K562 (cell line): ENCODE measurements around the gene GSX2. TPM values are rescaled to one million over a fixed set of nuclear protein-coding genes. Genes with fewer than 3 reads are reported as not detected.

ENCODE experiments used
- ATAC-seq: fragments of 200-7000 bp; cut with Tn5 transposase; 3 replicates; pipeline ENCODE4 v1.9.1; 2020; ENCODE audit warnings: moderate library complexity
- BruUV-seq: library from RNA; stranded (reverse); fragments of 400-500 nt; replicated peaks from 2 replicates; lab custom pipeline; 2021; lab: Mats Ljungman, UMichigan
- CTCF ChIA-PET: fragments of 300-600 bp; formaldehyde crosslinking; extraction: SDS; loops from one replicate; lab custom pipeline; 2021; ENCODE audit warnings: low intra/inter-chr PET ratio; lab: Yijun Ruan, JAX
- POLR2A ChIA-PET: fragments of 300-600, 350-650 bp; sonication (Branson Sonifier 250); formaldehyde crosslinking; extraction: SDS; loops from one replicate; lab custom pipeline; 2021; ENCODE audit warnings: antibody characterized with exemption, inconsistent platforms; lab: Yijun Ruan, JAX
- DNase-seq, 4 experiments: peaks; one replicate each; pipeline versions ENCODE4 v3.0.0 to v3.0.0-alpha.2; 2011 to 2018; ENCODE audit warnings: low spot score in 3 of 4, mixed read lengths in 3 of 4; ENCODE audit errors: extremely low read depth in 1 of 4
- FAIRE-seq: peaks from 2 replicates; lab custom pipeline; 2011; peaks lifted over from hg19 to GRCh38; lab: Jason Lieb, UNC
- H2AFZ ChIP-seq: 2 replicates; pipeline ENCODE4 v1.6.0; 2011; ENCODE audit warnings: low read depth, low read length, control low read depth, inconsistent platforms
- H3K27ac ChIP-seq: fragments of 200-600 bp; 3 replicates; pipeline ENCODE4 v1.8.0; 2011; ENCODE audit warnings: low read depth, mild to moderate bottlenecking, control low read depth, inconsistent platforms, low read length, moderate library complexity, mixed read lengths; ENCODE audit errors: extremely low read depth
- H3K27me3 ChIP-seq, 2 experiments: fragments of 300-600 bp in 1 of 2; 2 replicates in 1 of 2; 3 replicates in 1 of 2; pipeline versions ENCODE4 v1.6.0 to v1.8.0; 2011; ENCODE audit warnings: inconsistent platforms in 2 of 2, low read length in 2 of 2, mild to moderate bottlenecking in 1 of 2, mixed read lengths in 1 of 2, moderate library complexity in 1 of 2; ENCODE audit not compliant: control insufficient read depth in 2 of 2, insufficient read depth in 2 of 2
- H3K36me3 ChIP-seq: fragments of 300-600 bp; 3 replicates; pipeline ENCODE4 v1.8.0; 2011; ENCODE audit warnings: mild to moderate bottlenecking, low read length, inconsistent platforms; ENCODE audit not compliant: control insufficient read depth, insufficient read depth
- H3K4me1 ChIP-seq, 2 experiments: fragments of 200-600 bp in 1 of 2; replicated peaks in 1 of 2; 2 replicates in 1 of 2; 3 replicates in 1 of 2; pipeline versions ENCODE4 v1.5.1 to v1.8.0; 2011; ENCODE audit warnings: inconsistent platforms in 2 of 2, low read length in 2 of 2, mild to moderate bottlenecking in 1 of 2, mixed read lengths in 1 of 2, moderate library complexity in 1 of 2; ENCODE audit not compliant: control insufficient read depth in 2 of 2, insufficient read depth in 2 of 2
- H3K4me2 ChIP-seq: 2 replicates; pipeline ENCODE4 v1.6.1; 2011; ENCODE audit warnings: low read length, control low read depth, inconsistent platforms, mixed read lengths; ENCODE audit not compliant: insufficient read depth
- H3K4me3 ChIP-seq: fragments of 200-600 bp; sonication (generic), shearing (Covaris generic); 2 replicates; pipeline ENCODE4 v1.5.1; 2016; ENCODE audit warnings: control low read depth, inconsistent platforms
- H3K79me2 ChIP-seq: fragments of 200-600 bp; 3 replicates; pipeline ENCODE4 v1.8.0; 2011; ENCODE audit warnings: low read length, inconsistent platforms; ENCODE audit not compliant: control insufficient read depth, insufficient read depth
- H3K9ac ChIP-seq, 2 experiments: 2 replicates each; pipeline versions ENCODE4 v1.6.0 to v1.6.1; 2011; ENCODE audit warnings: low read depth in 2 of 2, low read length in 2 of 2, control low read depth in 1 of 2, inconsistent platforms in 1 of 2, mild to moderate bottlenecking in 1 of 2, mixed read lengths in 1 of 2; ENCODE audit not compliant: insufficient read depth in 1 of 2
- H3K9me1 ChIP-seq: one replicate; pipeline ENCODE4 v1.6.0; 2011; ENCODE audit warnings: inconsistent platforms, mild to moderate bottlenecking, low read length, moderate library complexity; ENCODE audit not compliant: control insufficient read depth, insufficient read depth
- H3K9me3 ChIP-seq: replicated peaks from 2 replicates; pipeline ENCODE4 v1.5.1; 2011; ENCODE audit warnings: low read depth, low read length, inconsistent platforms; ENCODE audit not compliant: control insufficient read depth, insufficient read depth
- H4K20me1 ChIP-seq: replicated peaks from 2 replicates; pipeline ENCODE4 v1.6.1; 2011; ENCODE audit warnings: low read length, inconsistent platforms, mixed read lengths; ENCODE audit not compliant: control insufficient read depth, insufficient read depth
- ATF3 ChIP-seq, 2 experiments: fragments of 450-650 bp in 1 of 2; sonication (generic) in 1 of 2; formaldehyde crosslinking in 1 of 2; IDR thresholded peaks in 1 of 2; conservative IDR thresholded peaks in 1 of 2; 2 replicates each; pipeline versions ENCODE4 v1.6.1 to v1.8.1; 2016 to 2023; ENCODE audit warnings: mild to moderate bottlenecking in 2 of 2, moderate library complexity in 2 of 2, inconsistent platforms in 1 of 2, missing genetic modification reagents in 1 of 2
- CAMTA2 ChIP-seq: fragments of 250-450 bp; sonication (Bioruptor Pico); conservative IDR thresholded peaks from 2 replicates; pipeline ENCODE4 v1.5.1; 2022
- CEBPG ChIP-seq, 3 experiments: fragments of 200-800 bp in 1 of 3; sonication (Bioruptor generic) in 1 of 3; sonication (generic) in 1 of 3; formaldehyde crosslinking in 1 of 3; IDR thresholded peaks in 2 of 3; conservative IDR thresholded peaks in 1 of 3; 2 replicates each; pipeline versions ENCODE4 v1.6.1 to v1.8.0; 2016 to 2022; ENCODE audit warnings: missing compliant biosample characterization in 2 of 3, missing genetic modification characterization in 2 of 3, mild to moderate bottlenecking in 1 of 3, missing genetic modification reagents in 1 of 3
- HDAC1 ChIP-seq, 2 experiments: fragments of 450-650 bp; IDR thresholded peaks; 2 replicates each; pipeline ENCODE4 v1.6.1; 2016 to 2017; ENCODE audit warnings: inconsistent platforms in 1 of 2, mild to moderate bottlenecking in 1 of 2, moderate library complexity in 1 of 2
- HEY1 ChIP-seq: fragments of 250-450 bp; sonication (Bioruptor Pico); IDR thresholded peaks from 2 replicates; pipeline ENCODE4 v1.5.0; 2020; ENCODE audit warnings: mild to moderate bottlenecking, moderate library complexity, borderline replicate concordance
- JUN ChIP-seq, 2 experiments: sonication (generic) in 1 of 2; formaldehyde crosslinking in 1 of 2; IDR thresholded peaks; 2 replicates each; pipeline versions ENCODE4 v1.6.1 to v1.8.0; 2012 to 2022; ENCODE audit warnings: borderline replicate concordance in 2 of 2, mild to moderate bottlenecking in 2 of 2, improper control_type of control experiment in 1 of 2, low read depth in 1 of 2, low read length in 1 of 2, missing genetic modification reagents in 1 of 2
- PML ChIP-seq: IDR thresholded peaks from 2 replicates; pipeline ENCODE4 v1.6.1; 2012; ENCODE audit warnings: low read length, inconsistent platforms
- POLR3A ChIP-seq: IDR thresholded peaks from 2 replicates; pipeline ENCODE4 v1.6.1; 2011; ENCODE audit warnings: borderline replicate concordance, mild to moderate bottlenecking, moderate library complexity; ENCODE audit not compliant: insufficient read length, insufficient read depth; ENCODE audit errors: extremely low read depth
- ZNF212 ChIP-seq: fragments of 450-650 bp; formaldehyde crosslinking; IDR thresholded peaks from 2 replicates; pipeline ENCODE4 v1.4.0; 2020; ENCODE audit warnings: mild to moderate bottlenecking
- ZNF431 ChIP-seq: sonication (generic); formaldehyde crosslinking; IDR thresholded peaks from 2 replicates; pipeline ENCODE4 v1.8.0; 2022; ENCODE audit warnings: mild to moderate bottlenecking, missing genetic modification reagents
- WGBS: fragments of 100-300 bp; shearing (Covaris generic); methylation state at CpG from one replicate; pipeline ENCODE4 v1.1.6; 2016; ENCODE audit warnings: low coverage, mixed read lengths; ENCODE audit not compliant: insufficient coverage; ENCODE audit errors: missing lambda C conversion rate; 5-methylcytosine and 5-hydroxymethylcytosine counted together
- in situ Hi-C: fragments of 300-500 bp; cut with MboI; formaldehyde crosslinking; loops from 4 replicates; pipeline ENCODE4 v1.15.0; 2018; ENCODE audit warnings: inconsistent platforms, mixed read lengths
- intact Hi-C: fragments of 100-400 bp; cut with micrococcal nuclease; formaldehyde crosslinking; loops from 2 replicates; pipeline ENCODE4 v1.14.2; 2022
- polyA plus RNA-seq, 8 experiments: library from polyadenylated mRNA; depleted of rRNA in 4 of 8; stranded (reverse) in 5 of 8; unstranded in 3 of 8; fragments of >200 nt; fragmentation: Nextera tagmentation in 2 of 8; fragmentation: Illumina TruSeq in 1 of 8; extraction: Ambion mirVana in 2 of 8; extraction: Trizol in 1 of 8; gene quantifications; 2 replicates each; pipeline versions ENCODE4 v1.2.1 to v1.2.3, GENCODE V29; 2011 to 2014; ENCODE audit warnings: inconsistent platforms in 1 of 8, missing spikeins in 1 of 8
- total RNA-seq, 7 experiments: library from RNA; depleted of rRNA in 6 of 7; stranded (reverse); fragments of >200 nt in 6 of 7; fragmentation: Illumina TruSeq in 2 of 7; extraction: Trizol in 2 of 7; gene quantifications; 2 replicates each; pipeline versions ENCODE4 v1.2.1 to v1.2.3, GENCODE V29; 2011 to 2021; ENCODE audit warnings: low replicate concordance in 1 of 7

GSX2 gene
- total and polyA plus RNA-seq, 9 of the 15 experiments (the other 6 are each of a cell fraction or from before 2014, with no cell fraction given) = not detected

- H3K27ac ChIP-seq = no peak overlapping the region
- FAIRE-seq = no peak
- peaks cover 7 to 8% of the 10 kb centered on the region in 2 experiments; a peak in 4 of 5 replicates for H3K27me3 ChIP-seq
- no peak for TF ChIP-seq CEBPG (CRISPR knock-in tag; IDR thresholded peaks at IDR 0.05)
- peak in 1 of 2 experiments; percentile 61; a peak in 1 of 4 replicates for TF ChIP-seq CEBPG (tag; conservative IDR thresholded peaks at IDR 0.05 in 1 of 2, IDR thresholded peaks at IDR 0.05 in 1 of 2)
- no peak for TF ChIP-seq ZNF212 (CRISPR knock-in tag)
- no peak for TF ChIP-seq HDAC1 (IDR thresholded peaks at IDR 0.05)
- TF ChIP-seq HEY1 (CRISPR knock-in tag) = no peak
- no peak for TF ChIP-seq CAMTA2 (CRISPR knock-in tag)
- 0 out of 2 replicates have a peak, but pooled peaks have one; percentile 14 for TF ChIP-seq JUN (IDR thresholded peaks at IDR 0.05; ENCODE audit: borderline replicate concordance, low read depth, low read length)
- TF ChIP-seq JUN (CRISPR knock-in tag; IDR thresholded peaks at IDR 0.05; ENCODE audit: borderline replicate concordance) = no peak
- TF ChIP-seq POLR3A = no peak
- TF ChIP-seq ATF3 (IDR thresholded peaks at IDR 0.05) = peak; percentile 40; the same call in 1 of the 2 replicates
- TF ChIP-seq ATF3 (CRISPR knock-in tag; conservative IDR thresholded peaks at IDR 0.05) = no peak
- TF ChIP-seq ZNF431 (CRISPR knock-in tag) = no peak
- TF ChIP-seq PML = no peak
- in situ Hi-C loops = no loop called here
- ChIA-PET CTCF (interaction anchor here (0.6 kb wide), 1 partner anchor 11 kb away, joined by 3 read pairs; no protein-coding TSS in a partner anchor), POLR2A (interaction anchor here (1.3 kb wide), 2 partner anchors 22 to 28 kb away, joined by 4 to 5 read pairs; no protein-coding TSS in a partner anchor)
- H3K36me3 ChIP-seq = no peaks in the 10 kb centered on the region
- H3K4me3 ChIP-seq = no peak overlapping the region
- no peak for DNase-seq
- ATAC-seq = no peak
- no peak overlapping the region for H3K4me2 ChIP-seq
- no peaks in the 10 kb centered on the region for H3K9me1 ChIP-seq
- intact Hi-C loops = no loop called here
- WGBS = 0% methylated on average over 3 of the region's 3 CpGs
- H3K79me2 ChIP-seq = no peaks in the 10 kb centered on the region
- H4K20me1 ChIP-seq = no peaks in the 10 kb centered on the region
- H3K9ac ChIP-seq = no peak overlapping the region
- H3K4me1 ChIP-seq = no peaks in the 10 kb centered on the region
- BruUV-seq = no TSS peak
- no peaks in the 10 kb centered on the region; the same call in 1 of the 2 replicates for H3K9me3 ChIP-seq
- no peak overlapping the region for H2AFZ ChIP-seq
These were observed 14.7 kb upstream of the GSX2 start for GRCh38 chr4:54085284-54085683.
